ENCODE data around the gene SEC14L1.

SEC14L1 gene

GRCh38 chr17:77233635-77234334 lies 93.0 kb downstream of the SEC14L1 start:
- no peak for ATAC-seq (ENCODE audit: insufficient read depth, low read depth)
- TF ChIP-seq CTCF (IDR thresholded peaks at IDR 0.05; ENCODE audit: borderline replicate concordance, extremely low read depth, low read length, poor library complexity, severe bottlenecking) (no peak), EZH2 (IDR thresholded peaks at IDR 0.05; ENCODE audit: borderline replicate concordance, low read depth, low read length, severe bottlenecking) (no peak)
- no peak for DNase-seq

GRCh38 chr17:77234695-77235094 lies 93.9 kb downstream of the SEC14L1 start:
- no peak overlapping the region for H3K27ac ChIP-seq (ENCODE audit: low read length)
- H3K4me1 ChIP-seq (ENCODE audit: insufficient read depth, low read length) = peaks cover 8% of the 10 kb centered on the region; the same call in 1 of the 2 replicates

More at GRCh38 chr17:77233635-77234334, 93.0 kb downstream of the SEC14L1 start:
- H3K27me3 ChIP-seq (ENCODE audit: insufficient read depth, low read length, poor library complexity) = no peaks in the 10 kb centered on the region
- H3K9ac ChIP-seq (ENCODE audit: low read depth, low read length) = no peak overlapping the region
- H3K79me2 ChIP-seq (ENCODE audit: insufficient read depth, low read length) = no peaks in the 10 kb centered on the region
- H3K9me3 ChIP-seq (ENCODE audit: insufficient read depth, low read length, severe bottlenecking) = no peaks in the 10 kb centered on the region
- no peaks in the 10 kb centered on the region for H4K20me1 ChIP-seq (ENCODE audit: insufficient read depth, low read length)
- no peak overlapping the region for H3K4me3 ChIP-seq (ENCODE audit: low read depth in 1 of 2, low read length in 2 of 2)
- no peak overlapping the region for H2AFZ ChIP-seq (ENCODE audit: low read depth, low read length)
- peaks cover 8% of the 10 kb centered on the region; the same call in 1 of the 2 replicates for H3K4me1 ChIP-seq (ENCODE audit: insufficient read depth, low read length)
- H3K27ac ChIP-seq (ENCODE audit: low read length) = no peak overlapping the region
- H3K36me3 ChIP-seq (ENCODE audit: insufficient read depth, low read length) = no peaks in the 10 kb centered on the region
- H3K4me2 ChIP-seq (ENCODE audit: insufficient read depth, low read length) = no peak overlapping the region

GRCh38 chr17:77235370-77235941 lies 94.7 kb downstream of the SEC14L1 start:
- Histone ChIP-seq H3K36me3 (ENCODE audit: insufficient read depth, low read length) (no peaks in the 10 kb centered on the region), H3K9ac (ENCODE audit: low read depth, low read length) (no peak overlapping the region), H3K4me1 (ENCODE audit: insufficient read depth, low read length) (peaks cover 8% of the 10 kb centered on the region; the same call in 1 of the 2 replicates), H3K27ac (ENCODE audit: low read length) (no peak overlapping the region), H3K9me3 (ENCODE audit: insufficient read depth, low read length, severe bottlenecking) (no peaks in the 10 kb centered on the region), H3K27me3 (ENCODE audit: insufficient read depth, low read length, poor library complexity) (no peaks in the 10 kb centered on the region), H3K4me3 (ENCODE audit: low read depth in 1 of 2, low read length in 2 of 2) (no peak overlapping the region), H2AFZ (ENCODE audit: low read depth, low read length) (no peak overlapping the region; the same call in 1 of the 2 replicates), H3K79me2 (ENCODE audit: insufficient read depth, low read length) (no peaks in the 10 kb centered on the region), H4K20me1 (ENCODE audit: insufficient read depth, low read length) (no peaks in the 10 kb centered on the region), H3K4me2 (ENCODE audit: insufficient read depth, low read length) (peak overlapping the region; percentile 22; the same call in 1 of the 2 replicates)
- TF ChIP-seq CTCF (IDR thresholded peaks at IDR 0.05; ENCODE audit: borderline replicate concordance, extremely low read depth, low read length, poor library complexity, severe bottlenecking) (no peak), EZH2 (IDR thresholded peaks at IDR 0.05; ENCODE audit: borderline replicate concordance, low read depth, low read length, severe bottlenecking) (no peak)
- ATAC-seq (ENCODE audit: insufficient read depth, low read depth) (no peak), DNase-seq (no peak)

More at GRCh38 chr17:77234695-77235094, 93.9 kb downstream of the SEC14L1 start:
- no peak overlapping the region for H3K4me3 ChIP-seq (ENCODE audit: low read depth in 1 of 2, low read length in 2 of 2)
- H3K4me2 ChIP-seq (ENCODE audit: insufficient read depth, low read length) = no peak overlapping the region
- no peaks in the 10 kb centered on the region for H3K36me3 ChIP-seq (ENCODE audit: insufficient read depth, low read length)
- no peaks in the 10 kb centered on the region for H3K27me3 ChIP-seq (ENCODE audit: insufficient read depth, low read length, poor library complexity)
- no peaks in the 10 kb centered on the region for H3K9me3 ChIP-seq (ENCODE audit: insufficient read depth, low read length, severe bottlenecking)
- no peak for ATAC-seq (ENCODE audit: insufficient read depth, low read depth)
- H4K20me1 ChIP-seq (ENCODE audit: insufficient read depth, low read length) = no peaks in the 10 kb centered on the region
- no peak for DNase-seq
- no peak overlapping the region for H3K9ac ChIP-seq (ENCODE audit: low read depth, low read length)
- TF ChIP-seq EZH2 (IDR thresholded peaks at IDR 0.05; ENCODE audit: borderline replicate concordance, low read depth, low read length, severe bottlenecking) (no peak), CTCF (IDR thresholded peaks at IDR 0.05; ENCODE audit: borderline replicate concordance, extremely low read depth, low read length, poor library complexity, severe bottlenecking) (no peak)
- H3K79me2 ChIP-seq (ENCODE audit: insufficient read depth, low read length) = no peaks in the 10 kb centered on the region
- no peak overlapping the region for H2AFZ ChIP-seq (ENCODE audit: low read depth, low read length)
